ENCODE measurements around the gene FHIT.

FHIT gene

DNA sequence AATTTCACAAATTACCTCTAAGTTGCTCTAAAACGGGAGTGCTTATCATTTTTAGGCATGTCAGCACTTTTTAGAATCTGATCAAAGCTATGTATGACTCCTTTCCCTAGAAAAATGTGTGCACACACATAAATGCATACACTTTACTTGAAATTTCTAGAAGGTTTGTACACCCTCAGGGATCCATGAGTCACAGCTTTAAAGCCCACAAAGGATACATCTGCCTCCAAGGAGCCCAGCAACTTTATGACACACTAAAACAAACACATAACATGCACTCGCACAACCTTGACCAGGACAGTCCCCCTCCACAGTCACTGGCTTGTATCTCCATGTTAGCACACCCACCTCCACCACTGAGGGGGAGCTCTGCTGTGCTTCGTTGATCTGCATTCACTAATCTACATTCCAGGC, 1479.5 kb downstream of the FHIT start:
- no peak for DNase-seq

DNA sequence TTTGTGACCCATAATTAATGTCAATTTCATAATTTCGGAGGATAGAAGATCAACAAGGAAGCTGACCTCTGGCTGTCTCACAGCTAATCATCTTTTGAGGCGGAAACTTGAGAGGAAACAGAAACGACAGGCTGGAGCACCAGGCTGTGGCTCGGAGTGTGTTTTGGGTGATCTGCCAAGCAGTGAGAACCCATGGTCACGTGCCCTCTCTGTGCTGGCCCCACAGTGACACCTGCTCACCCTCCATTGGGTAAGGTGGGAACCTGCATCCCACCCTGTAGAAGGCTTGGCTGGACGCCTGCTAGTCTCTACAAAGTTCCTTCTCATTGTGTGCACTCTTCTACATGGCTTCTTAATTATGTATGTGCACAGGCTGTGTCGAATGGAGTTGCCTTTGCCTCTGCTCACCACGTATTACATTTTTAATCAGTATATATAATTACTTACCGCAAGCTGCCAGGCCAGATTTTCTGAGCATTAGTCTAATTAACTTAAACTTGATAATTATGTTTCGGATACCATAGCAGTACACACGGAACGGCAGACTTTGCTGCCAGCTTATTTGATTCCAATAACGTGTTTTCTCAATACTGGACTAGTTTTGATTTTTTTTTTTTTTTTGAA, 1482.0 kb downstream of the FHIT start:
- no peak for DNase-seq

DNA sequence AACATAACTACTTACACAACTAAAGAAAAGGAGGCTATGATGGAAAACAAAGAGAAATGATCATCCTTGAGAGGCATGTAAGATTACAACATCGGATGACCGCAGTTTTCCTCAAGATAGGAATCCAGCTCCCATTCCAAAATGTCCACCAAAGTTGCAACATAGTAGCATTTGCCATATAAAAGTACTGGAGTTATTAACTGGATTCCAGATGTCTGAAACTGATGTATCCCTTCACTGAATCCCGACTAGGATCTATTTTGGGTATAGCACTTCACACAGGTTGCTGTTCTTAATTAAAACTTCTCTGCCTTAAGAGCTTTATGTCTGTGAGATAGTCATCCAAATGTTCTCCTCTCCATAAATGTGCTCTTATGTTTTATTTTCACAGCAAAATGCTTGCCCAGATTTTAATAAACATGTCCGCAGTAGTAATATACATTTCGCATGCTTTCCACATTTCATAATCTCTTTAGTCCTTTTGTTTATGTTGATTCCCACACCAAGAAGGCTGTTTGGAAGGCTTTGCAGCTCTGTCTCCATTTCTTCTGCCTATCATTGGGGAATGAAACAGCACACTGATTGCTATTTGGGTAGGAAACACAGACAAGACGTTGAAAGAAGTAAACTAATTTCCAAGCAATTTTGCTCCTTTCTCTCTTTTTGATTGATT, 1484.9 kb downstream of the FHIT start:
- no peak for DNase-seq

DNA sequence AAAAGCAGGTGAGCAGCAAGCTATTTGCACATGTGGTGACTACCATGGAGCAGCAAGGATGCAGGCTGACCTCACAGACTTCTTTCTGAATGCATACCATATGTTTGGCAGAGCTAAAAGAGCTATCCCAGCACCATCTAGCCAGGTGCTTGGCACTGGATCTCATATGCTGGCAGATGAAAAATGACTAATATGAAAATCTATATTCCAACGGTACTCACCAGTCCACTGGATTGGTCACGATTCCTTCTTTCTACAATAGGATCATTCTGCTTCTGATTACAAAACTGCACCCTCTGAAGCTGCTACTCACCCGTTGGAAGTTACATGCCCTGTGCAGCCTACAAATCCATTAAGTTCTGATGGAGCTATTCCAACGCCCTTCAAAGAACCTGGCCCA, 1487.1 kb downstream of the FHIT start:
- DNase-seq = no peak

DNA sequence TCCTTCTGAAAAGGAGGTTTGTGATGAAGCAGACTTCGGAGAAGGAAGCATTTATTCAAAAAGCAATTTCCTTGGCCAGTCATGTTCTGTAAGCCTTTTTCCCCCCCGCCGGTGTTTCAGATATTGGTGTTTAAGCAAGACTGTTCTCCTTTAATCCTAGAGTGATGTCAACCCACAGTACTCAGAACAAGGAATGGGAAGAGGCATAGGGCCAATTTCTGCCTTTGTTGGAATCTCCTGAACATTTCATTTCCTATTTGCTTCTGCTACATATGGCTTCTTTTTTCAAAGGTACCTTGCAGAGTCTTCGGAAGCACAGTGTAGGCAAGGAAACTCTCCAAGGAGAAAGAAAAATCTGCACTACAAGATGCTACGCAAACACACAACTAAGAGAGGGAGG, 1488.3 kb downstream of the FHIT start:
- no peak for DNase-seq

DNA sequence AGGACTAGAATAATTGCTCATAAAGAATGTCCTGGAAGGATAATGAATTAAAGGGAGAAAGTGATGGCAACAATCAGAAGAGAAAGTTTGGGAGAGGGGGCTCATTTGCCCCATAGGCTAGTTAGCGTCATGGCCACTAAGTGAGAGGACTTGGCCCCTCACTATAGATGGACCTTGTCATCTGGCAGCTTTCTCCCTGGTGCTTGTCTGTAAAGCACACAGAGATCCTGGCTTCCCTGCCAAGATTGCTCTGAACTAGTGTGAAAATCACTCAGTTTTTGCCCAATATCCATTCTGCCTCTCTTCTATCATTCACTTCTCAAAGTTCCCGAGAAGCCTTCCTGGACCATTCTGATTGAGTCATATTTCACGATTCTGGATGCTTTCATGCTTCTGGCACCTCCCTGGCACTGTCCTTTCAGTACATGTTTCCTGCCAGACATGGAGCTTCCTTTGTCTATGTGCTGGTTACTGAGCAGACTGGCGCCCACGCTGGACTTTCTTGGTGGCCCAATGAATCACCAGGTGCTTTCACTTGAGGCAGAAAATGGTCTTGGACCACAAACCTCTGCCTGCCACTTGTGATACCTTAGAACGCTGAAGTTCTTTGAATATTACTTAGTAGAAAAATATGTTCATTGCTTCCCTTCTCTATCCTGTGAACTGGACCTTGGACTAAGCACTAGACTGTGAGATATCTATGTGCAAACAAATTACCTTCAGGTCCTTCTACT, 1491.8 kb downstream of the FHIT start:
- DNase-seq = no peak

DNA sequence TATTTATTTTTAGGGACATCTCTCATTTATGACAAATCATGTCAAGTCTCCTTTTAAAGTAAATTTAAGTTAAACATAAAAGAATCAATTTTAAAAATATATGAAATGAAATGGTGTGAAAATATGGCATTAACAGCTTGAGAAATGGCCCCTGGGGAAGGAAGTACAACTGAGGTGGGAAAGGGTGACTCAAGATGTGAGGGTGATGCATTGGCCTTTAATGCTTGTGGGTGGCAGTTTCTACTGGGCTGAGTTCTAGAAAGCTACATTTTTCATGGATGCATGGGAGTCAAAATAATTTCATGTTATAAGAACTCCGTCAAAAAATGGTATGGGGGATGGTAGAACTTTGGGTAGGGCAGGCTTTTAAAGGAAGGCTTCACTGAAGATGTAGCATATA, 1492.6 kb downstream of the FHIT start:
- no peak for DNase-seq

DNA sequence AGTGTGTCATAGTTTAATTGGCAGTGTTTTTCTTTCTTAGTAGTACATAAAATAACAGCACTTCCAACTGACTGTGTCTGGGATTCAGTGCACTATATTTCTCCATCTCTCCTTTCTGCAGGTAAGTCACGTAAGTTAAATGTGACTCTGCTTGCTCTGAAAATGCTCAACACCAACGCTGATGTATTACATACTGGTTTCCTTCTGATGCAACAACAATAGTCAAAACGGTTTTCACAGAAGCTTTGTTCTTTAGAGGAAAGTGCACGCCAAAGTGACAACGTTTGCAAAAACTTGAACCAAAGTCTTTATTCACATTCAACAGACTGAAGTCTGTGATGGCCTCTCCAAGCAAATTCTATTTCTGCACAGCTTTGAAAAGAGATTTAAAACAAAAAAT, 1494.3 kb downstream of the FHIT start:
- no peak for DNase-seq

DNA sequence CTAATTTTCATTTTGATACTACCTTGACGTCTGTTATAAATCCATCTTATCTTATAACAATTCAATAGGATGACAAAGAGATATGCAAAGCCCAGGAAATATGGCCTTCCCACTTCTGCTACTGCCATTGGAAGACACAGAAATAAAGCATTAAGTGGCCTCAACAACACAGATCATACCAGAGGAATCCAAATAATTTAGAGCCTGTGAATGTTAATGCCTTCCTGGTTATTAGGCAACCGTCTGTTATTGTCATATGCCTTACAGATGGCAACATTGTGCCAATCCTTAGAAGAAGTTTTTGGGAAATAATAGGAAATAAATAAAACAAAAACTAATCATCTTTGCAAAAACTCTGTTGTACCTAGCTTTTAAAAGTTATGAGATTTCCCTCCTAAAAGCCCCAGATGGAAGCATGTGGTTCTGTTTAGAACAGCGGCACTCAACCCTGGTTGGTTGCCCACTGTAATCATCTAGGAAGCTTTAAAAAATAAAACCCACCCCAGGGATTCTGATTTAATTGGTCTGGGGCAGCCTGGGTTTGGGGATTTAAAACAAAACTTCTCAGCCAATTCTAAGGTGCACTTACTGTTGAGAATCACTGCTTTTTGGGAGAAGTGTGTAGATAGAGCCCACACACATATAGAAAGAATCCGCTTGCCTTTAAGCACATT, 1496.7 kb downstream of the FHIT start:
- DNase-seq = no peak

DNA sequence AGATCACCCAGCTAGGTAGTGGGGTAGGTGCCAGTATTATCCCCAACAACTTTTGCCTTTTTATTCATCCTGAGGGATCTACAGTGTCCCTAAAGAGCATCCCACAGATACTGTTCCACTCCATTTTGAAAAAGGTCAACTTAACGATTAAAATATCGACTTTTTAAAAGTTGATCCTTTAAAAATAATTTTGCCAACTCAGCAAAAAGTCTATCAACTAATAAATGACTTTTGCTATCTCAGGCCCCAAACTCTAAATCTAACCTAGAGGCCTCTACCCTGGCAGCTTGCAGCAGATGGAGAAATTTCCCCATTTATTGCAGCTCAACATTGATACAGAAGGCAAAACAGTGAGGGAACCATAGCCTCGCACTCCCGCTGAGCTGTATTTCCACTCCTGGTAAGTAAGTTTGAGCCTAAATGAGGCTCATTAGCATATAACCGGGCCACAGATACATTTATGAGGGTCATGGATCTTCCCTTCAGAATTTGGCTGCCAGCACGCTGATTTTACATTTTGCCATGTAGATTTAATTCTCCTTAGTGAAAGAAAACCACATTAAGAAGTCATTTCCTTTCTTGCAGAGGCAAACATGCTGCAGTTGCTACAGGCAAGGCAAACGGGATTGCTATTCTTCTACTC, 1497.3 kb downstream of the FHIT start:
- DNase-seq = no peak

DNA sequence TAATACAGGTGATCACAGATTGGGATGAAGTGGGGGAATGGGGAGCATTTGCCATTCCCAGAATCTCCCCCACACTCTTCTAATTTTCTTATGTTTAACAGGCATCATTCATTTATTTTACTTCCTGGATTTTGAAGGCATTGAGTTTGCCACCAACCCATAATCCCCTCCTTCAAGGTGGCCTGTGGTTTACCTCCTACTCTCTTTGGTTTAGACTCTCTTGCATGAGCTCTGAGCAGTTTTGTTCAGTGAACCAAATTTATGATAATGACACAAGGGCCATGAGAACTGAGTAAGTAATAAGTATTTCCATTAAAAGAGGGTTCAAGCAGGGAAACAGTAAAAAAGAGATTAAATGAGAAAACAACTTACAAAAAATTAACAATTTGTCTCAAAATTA, 1498.3 kb downstream of the FHIT start:
- DNase-seq = no peak

DNA sequence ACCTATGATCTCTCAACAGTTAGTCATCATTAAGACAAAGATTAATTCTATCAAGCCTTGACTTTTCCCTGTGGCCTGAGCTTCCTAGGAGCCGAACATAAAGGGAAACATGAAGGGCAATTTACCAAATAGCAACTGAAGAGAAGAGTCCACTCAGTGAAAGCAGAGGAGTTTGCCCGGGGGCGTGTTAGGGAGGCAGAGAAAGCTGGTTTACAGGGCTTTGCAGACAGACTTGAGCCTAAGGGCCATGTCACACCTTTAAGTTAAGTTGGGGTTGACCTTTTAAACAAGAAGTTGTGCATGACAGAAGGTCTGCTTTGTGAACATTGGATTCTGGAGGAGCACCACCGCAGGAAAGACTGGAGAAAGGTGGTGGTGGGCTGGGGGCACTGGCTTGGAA, 1499.6 kb downstream of the FHIT start:
- no peak for DNase-seq

DNA sequence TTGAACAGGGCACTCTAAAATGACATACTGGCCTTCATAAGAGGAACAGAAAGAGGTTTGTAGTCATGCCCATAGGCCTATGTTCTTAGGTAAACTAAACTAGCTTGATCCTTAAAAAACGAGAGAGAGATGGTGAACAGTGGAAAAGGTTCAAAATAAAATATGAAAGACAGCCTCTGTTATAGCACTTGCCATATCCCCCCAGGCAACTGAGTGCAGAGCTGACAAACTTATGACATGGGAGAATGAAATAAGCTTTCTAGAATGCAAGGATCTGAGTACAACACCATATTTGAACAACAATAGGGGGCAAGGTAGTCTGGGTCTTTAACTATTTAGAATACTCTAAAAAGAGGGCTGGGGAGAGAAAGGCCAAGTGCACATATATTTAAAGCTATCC, 1500.9 kb downstream of the FHIT start:
- DNase-seq = no peak

DNA sequence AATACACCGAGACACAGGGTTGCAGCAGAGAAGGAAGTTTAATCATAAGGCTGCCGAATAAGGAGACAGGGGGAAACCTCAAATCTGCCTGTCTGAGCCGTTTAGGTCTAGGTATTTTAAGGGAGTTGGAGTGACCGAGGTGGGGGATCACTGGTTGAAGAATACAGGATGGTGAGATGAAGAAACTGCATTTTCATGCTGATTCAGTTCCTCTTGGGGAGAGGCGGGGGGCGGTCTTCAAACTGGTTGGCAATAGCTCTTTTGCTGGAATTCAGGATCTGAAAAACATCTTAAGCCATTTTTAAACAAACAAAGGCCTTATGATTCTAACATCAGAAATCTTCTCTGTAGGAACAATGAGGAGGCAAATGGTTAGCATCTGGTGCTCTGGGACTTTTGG, 1502.0 kb downstream of the FHIT start:
- DNase-seq = no peak

DNA sequence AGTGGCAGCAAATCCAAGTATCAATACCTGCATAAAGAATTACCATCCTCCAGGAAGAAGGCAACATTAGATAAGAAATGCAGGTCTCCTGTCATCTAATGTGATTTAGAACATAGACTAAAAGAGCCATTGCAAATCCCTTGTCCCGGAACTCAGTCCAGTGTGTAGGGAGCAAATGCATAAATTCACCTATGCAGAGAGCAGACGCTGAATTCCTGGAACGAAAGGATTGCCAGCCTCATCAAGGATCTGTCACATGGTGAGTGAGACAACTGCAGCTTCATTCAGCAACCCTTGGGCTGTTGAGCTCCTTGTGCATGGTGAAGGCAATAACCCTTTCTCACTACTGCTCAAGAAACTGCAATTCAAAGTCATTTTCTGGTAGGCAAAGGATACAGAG, 1504.7 kb downstream of the FHIT start:
- DNase-seq = no peak

DNA sequence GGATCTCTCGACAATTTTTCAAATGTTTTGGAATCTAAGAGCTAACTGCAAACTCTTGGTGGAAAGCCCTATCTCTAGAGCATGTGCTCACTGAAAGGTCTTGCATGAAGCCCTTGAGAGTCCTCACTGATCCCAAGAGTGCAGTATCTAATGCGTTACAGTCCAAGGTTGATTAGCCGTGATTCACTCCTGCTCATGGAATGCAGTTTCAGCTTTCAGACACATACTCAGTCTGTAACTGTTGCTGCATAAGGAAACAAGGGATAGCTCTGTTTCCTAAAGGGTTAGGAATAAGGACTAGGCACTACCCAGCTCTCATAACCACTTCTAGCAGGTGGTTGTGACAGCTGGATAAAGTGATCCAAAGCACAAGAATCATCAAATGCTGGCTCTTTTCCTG, 1514.0 kb downstream of the FHIT start:
- no peak for DNase-seq

DNA sequence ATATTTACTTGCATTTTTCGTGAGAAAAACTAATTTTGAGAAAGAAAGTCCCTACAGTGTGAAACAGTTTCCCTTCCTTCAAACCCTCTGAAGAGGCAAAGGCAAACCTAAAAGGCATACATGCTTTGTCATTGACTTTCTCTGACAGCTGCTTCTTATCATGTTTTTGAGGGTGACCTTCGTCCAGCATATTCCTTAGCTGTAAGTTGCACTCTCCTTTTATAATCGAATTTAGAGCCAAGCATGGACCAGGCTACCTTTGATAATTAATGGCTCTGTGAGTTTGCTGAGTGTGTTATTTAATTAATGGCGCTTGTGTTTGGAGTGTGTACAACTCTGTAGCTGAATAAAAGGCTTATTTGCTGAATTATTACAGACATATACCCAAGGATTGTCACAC, 1517.2 kb downstream of the FHIT start:
- DNase-seq = no peak

DNA sequence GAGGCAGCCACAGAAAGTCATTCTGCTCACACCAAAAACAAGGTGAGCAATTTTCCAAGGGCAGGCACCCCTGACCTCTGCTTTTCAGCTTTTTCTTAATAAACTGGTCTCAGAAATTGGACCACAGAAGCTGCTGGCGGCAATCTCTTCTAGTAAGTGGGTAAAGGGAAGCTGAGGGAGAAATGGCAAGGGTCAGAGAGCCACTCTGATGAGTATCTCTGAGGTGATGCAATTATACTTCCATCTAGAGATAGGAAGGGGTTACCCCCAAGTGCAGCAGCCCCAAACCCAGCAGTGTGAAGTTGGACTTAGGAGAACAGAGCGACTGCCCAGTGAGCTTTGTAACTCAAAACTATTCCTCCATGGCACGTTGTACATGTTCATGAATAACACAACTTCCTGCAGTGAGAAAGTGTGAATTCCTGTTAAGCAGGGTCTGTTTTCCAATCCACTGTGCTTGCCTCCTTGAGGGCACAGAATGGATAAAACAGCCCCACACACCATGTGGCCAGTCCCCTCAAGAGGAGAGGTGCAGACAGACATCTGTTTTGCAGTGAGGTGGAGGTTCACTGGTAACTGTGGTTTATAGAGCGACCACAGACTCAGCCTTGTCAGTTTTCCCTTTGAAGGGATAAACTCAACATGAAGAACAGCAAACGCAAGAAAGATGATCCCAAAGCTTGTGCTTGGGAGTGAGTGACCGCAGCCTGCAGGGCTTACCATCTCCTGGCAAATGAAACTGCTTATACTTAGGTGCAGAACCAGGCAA, 1518.0 kb downstream of the FHIT start:
- no peak for DNase-seq

DNA sequence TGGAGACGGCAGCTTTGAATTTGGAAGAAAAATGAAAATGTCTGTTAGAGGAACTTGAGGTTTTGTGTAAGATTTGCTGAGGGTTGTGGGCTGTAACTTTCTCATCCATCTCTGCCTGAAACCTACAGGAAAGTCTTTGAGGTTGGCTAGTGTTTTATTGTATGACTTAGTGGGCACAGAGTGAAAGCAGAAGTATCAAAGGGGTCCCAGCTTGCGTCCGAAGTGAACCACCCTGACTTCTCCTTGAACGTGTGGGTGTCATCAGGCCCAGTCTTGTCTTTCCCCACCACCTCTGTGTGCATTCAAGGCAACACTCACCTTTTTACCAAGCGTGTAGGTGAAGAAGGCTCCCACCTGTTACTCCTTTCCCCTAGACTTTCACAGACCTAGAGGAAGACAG, 1519.3 kb downstream of the FHIT start:
- no peak for DNase-seq

DNA sequence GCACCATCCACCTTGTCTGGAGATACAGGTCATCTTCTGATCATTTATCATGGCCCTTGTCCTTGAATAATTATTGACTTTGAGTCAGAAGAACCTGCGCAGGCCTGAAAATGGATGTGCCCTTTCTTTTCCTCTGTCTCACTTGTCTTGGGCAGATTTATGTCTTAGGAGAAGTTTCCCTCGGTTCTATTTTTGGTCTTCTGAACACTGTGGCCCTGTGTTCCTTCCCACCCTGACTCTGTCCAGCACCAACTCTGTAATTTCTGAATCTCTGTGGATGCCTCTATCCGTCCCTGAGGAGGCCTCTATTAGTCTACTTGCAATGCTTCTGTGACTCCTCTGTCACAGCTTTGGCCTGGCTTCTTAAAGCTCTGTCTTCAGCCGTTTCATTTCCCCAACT, 1520.7 kb downstream of the FHIT start:
- no peak for DNase-seq

DNA sequence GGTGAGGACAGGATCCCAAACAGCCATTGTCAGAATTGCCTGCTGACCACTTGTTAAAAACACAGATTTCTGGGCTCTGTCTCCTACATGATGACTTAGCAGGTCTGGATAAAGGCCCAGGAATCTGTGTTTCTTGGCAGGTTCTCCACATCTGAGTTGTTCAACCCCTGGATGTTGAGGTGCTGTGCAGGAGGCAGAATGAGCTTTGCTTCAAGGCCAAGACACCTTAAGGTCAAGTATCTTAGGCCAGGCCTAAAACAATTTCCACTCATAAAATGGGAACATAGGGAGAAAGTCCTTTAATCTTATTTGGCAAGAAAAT, 1522.7 kb downstream of the FHIT start:
- no peak for DNase-seq

DNA sequence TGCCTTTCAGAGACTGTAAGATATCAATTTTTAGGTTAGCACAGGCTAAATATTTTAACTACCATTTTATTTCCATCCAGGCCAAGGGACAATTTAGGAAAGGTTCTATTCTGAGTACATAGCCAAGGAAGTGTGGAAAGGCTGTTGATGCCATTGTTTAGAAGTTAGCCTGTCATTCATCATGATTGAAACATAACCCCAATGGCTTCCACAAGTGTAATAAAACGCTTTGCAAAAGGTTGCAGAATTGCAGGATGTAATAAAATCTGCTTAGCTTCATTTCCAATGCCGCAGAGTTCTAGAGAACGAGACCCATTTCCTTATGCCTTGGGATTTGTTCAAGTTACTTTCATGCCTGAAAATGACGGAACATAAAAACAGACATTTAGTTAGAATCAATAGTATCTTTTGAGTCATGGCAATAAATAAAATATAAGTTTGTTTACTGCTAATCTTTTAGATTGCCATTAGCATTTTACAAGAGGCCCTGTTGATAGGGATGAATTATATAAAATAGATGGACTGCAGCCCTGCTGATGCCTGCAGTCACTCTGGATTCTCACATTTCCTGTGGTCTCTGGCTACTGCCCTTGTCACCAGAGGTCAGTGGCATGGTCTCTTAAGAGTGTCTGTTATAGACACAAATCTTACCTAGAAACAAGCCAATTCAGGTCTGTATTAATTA, 1523.2 kb downstream of the FHIT start:
- no peak for DNase-seq

All from hematopoietic multipotent progenitor cell treated with erythropoietin and hydrocortisone succinate and interleukin-3 and kit ligand, for 8 days (in vitro differentiated cells).